Stimulated activated CD4-positive, alpha-beta T cell treated with anti-CD3 and anti-CD28 coated beads, TNF-alpha, amount 100 ng/mL, for 48 hours (primary cell): ENCODE data around the gene TTC24.
"Not testable (repeated sequence)": the region's sequence is repeated elsewhere in the genome, so short reads cannot be mapped to it uniquely, and the experiment has no call there.

Source experiments
- DNase-seq, 3 donors: peaks; one replicate each; pipeline ENCODE4 v3.0.0-alpha.2; 2020; ENCODE audit warnings: low read depth in 3 of 3

Gene TTC24

DNA sequence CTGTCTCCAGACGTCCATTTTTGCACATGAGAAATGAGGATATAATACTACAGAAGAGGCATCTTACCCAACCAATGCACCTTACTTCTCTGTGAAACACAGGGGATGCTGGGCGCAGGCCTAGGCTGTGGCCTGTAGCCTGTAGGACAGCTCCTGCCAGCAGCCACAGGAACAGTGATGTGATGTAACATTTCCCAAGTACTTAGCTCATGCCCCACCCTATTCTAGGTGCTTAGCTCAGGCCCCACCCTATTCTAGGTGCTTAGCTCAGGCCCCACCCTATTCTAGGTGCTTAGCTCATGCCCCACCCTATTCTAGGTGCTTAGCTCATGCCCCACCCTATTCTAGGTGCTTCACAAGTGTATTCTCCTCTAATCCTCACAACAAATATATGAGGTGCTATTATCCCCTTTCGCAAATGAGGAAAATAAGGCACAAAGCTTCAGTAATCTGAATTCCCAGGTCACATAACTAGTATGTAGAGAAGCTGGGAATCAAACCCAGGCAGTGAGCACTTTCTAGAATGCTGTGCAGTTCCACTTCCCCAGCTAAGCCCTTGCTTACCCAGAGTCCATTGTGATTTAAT, 7.5 kb downstream of the TTC24 start:
- no peak for DNase-seq

DNA sequence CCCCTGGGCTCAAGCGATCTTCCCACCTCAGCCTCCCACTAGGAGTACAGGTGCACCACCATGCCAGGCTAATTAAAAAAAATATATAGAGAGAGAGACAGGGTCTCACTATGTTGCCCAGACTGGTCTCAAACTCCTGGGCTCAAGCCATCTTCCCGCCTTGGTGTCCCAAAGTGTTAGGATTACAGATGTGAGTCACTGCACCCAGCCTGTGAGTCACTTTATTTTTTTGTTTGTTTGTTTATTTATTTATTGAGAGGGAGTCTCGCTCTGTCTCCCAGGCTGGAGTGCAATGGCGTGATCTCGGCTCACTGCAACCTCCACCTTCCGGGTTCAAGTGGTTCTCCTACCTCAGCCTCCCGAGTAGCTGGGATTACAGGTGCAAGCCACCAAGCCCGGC, 8.4 kb downstream of the TTC24 start:
- DNase-seq: not testable (repeated sequence)

DNA sequence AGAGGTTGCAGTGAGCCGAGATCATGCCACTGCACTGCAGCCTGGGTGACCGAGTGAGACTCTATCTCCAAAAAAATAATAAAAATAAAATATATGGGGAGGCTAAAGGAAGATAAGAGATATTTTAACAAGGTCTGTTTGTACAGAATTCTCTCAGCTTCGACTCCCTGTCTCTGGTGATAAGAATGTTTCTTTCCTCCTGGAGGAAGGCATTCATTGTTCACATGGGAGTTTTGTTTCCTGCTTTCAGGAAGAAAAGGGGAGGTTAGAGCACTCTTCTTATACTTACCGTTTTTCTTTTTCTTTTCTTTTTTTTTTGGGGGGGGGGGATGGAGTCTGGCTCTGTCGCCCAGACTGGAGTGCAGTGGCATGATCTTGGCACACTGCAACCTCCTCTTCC, 10.0 kb downstream of the TTC24 start:
- no peak for DNase-seq

DNA sequence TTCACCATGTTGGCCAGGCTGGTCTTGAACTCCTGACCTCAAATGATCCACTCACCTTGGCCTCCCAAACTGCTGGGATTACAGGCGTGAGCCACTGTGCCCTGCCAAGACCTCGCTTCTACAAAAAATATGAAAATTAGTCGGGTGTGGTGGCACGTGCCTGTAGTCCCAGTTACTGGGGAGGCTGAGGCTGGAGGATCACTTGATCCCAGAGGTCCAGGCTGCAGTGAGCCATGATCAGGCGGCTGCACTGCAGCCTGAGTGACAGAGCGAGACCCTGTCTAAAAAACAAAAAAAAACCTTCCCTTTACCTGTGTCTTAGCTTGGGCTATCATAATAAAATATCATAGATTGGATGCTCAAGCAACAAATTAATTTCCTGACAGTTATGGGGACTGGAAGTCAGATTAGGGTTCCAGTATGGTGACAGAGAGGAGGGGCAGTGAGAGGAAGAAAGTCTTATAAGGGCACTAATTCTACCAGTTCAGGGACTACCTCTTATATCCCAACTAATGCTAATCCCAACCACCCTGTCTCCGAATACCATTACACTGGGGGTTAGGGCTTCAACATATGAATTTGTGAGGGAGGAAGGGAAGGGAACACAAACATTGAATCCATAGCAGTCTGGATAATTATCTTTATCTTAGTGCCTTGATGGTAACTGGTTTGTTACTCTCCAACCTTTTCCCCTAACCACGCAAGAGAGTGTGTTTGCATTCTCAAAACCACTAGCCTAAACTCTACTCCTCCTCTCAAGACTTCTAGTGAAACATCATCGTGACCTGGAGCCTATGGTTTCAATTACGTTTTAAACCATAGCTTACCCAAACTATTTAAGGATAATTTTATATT, 11.0 kb downstream of the TTC24 start:
- no peak for DNase-seq

DNA sequence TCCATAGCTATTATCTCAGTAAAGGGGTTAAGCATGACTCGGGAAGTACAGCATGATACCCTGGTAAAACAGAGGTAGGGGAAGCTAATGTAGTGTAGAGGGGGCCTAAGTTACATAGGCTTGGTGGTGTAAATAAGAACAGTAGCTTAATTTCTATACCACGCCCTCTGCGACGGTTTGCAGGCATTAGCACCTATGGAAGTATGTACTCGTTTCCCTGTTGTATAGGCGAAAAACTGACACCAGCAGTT, 11.6 kb downstream of the TTC24 start:
- no peak for DNase-seq

DNA sequence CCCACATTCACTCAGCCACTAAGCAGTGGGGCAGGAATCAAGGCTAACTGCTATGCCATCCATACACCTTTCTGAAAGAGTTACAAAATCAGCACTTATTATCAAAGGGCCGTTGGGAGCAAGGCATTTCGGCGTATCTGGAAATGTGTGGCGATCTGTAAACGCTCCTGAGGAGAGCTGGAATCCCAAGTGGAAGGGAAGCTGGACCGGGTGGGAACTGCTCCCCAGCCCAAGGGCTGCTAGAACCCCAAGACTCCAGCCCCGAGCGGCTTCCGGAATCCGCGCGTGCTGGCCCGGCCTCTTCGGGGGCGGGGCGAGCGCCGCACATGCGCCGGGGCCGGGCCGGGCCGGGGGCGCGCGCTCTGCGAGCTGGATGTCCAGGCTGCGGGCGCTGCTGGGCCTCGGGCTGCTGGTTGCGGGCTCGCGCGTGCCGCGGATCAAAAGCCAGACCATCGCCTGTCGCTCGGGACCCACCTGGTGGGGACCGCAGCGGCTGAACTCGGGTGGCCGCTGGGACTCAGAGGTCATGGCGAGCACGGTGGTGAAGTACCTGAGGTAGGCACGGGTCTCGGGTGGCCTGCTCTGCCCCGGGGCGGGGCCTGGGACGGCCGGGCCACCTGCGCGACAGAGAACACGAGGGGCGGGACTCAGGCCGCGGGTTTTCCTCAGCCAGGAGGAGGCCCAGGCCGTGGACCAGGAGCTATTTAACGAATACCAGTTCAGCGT, 12.1 kb downstream of the TTC24 start, which contains the start of gene NAXE:
Gene NAXE, plus strand, starts transcription at position 345 of the 726 bp plus-strand sequence. Its CDS starts 29 bp downstream, at position 374.
- DNase-seq: peak; percentile 32 to 65 (median 44)

DNA sequence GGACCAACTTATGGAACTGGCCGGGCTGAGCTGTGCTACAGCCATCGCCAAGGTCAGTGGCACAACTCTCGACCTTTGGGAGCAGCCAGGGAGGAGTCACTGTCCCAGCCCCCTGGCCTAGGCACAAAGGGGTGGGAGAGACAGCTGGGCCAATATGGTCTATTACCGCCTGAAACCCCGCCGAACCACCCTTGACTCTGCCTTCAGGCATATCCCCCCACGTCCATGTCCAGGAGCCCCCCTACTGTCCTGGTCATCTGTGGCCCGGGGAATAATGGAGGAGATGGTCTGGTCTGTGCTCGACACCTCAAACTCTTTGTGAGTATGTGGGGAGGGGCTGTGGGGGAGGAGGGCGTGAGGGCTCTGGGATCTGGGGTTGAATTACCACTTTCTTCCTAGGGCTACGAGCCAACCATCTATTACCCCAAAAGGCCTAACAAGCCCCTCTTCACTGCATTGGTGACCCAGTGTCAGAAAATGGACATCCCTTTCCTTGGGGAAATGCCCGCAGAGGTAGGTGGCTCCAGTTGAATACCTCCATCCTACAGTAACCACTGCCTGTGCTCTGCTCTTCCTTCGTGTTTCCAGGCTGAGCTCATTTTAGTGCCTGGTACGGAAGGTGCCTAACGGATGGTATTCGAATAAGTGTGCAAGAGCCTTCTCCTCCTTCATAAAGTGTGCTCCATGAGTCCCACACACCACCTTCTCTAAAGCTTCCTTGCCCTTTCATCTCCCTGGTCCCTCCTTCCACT, 12.8 kb downstream of the TTC24 start:
- DNase-seq: no peak

DNA sequence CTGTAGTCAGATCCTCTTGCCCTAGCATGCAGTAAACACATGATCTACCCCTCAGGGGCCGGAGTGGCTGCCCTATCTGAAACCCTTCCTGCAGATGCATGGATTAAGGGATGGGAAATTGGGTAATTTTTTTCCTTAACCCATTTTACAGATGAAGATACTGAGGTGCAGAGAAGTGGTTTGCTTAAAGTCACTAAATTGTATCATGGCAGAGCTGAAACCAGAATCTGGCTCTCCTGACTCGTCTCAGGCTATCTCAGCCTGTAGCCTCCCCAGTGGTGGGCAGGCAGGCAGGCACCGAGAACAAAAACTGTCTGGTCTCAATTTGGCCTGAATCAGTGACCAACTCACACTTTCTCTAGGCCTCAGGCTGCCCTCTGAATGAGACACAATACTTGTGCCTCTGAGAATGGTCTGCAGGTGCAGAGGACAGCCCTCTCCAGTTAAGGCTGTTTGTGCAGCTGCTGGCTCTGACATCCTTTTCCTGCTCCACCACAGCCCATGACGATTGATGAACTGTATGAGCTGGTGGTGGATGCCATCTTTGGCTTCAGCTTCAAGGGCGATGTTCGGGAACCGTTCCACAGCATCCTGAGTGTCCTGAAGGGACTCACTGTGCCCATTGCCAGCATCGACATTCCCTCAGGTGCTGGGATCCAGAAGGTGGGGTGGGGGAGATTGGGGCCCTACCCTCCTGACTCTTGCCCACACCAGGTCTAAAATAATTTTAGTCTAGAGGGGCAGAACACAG, 13.6 kb downstream of the TTC24 start:
- no peak for DNase-seq

DNA sequence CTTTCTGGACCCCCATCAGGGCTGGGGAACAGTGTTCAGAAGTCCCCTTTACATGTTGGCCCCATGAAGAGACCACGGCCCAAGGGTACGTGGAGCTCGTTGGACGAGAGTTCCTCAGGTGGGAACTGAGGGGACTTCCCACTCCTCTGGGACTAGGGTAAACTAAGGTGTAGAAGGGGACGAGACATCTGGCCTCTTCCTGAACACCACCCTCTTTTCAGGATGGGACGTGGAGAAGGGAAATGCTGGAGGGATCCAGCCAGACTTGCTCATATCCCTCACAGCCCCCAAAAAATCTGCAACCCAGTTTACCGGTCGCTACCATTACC, 14.1 kb downstream of the TTC24 start:
- DNase-seq: no peak

DNA sequence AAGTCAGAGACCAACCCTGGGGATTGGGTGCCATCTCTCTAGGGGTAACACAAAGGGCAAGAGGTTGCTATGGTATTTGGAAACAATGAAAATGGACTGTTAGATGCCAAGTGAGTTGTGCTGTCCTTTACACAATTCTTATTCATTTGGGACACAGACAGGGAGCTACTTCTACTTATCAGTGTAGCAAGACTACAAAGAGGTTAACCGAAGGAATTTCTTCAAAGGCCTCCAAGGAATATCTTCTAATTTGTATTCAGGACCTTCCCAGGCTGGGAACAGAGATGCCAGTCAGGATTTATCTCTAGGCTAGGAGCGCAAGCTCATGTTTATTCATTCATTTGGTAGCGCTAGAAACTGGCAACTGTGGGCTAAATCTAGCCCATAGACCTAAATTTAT, 14.7 kb downstream of the TTC24 start:
- no peak for DNase-seq

DNA sequence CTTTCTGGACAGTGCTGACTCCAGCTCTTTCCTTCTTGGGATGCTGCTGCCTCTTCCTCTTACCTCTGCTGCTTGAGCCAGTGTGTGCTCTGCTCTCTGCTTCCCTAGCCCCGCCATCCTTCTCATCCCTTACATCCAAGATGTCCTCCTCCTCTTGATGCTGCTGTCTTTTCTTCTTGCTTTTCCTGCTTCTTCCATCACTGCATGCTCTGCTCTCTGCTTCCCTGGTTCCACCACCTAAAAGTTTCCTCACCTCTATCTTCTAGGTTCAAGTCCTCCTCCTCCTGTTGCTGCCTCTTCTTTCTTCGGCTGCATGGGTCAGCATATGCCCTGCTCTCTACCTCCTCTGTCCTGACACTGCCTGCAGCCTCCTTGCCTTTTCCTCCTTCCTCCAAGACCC, 15.5 kb downstream of the TTC24 start:
- no peak for DNase-seq

DNA sequence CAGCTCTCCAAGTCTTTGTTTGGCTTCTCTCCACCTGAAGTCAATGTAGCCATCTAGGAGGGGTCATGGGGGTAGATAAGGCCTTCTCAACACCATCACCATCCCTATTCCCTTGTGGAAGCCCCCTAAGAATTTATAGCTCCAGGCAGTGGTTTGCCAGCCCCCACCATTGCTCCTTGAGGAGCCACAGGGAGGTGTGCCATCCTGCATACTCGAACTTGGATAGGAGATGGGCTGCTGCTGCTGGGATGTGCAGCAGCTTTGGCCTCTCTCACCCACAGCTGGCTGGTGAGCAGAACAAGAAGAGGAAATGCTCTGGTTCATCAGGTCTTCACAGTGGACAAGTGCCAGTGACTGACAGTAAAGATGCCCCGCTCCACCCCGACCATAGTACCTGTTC, 16.9 kb downstream of the TTC24 start:
- no peak for DNase-seq

DNA sequence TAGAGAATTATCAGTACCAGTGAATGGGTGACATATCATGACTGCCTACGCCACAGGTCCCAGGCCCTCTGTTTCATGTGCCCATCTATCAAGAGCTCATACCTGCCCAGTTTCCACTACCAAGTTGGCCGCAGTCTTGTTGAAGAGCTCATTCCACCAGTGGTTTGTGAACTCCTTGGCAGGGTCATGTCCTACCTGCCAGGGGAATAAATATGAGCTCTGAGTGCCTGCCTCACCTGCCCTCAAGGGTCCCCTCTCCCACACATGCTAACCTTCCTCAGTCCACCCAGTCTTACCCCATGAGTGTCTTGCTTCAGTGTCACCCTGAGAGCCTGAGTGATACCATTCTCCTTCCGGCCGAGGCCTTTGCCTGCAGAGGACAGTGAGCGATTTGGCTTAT, 18.6 kb downstream of the TTC24 start:
- no peak for DNase-seq

DNA sequence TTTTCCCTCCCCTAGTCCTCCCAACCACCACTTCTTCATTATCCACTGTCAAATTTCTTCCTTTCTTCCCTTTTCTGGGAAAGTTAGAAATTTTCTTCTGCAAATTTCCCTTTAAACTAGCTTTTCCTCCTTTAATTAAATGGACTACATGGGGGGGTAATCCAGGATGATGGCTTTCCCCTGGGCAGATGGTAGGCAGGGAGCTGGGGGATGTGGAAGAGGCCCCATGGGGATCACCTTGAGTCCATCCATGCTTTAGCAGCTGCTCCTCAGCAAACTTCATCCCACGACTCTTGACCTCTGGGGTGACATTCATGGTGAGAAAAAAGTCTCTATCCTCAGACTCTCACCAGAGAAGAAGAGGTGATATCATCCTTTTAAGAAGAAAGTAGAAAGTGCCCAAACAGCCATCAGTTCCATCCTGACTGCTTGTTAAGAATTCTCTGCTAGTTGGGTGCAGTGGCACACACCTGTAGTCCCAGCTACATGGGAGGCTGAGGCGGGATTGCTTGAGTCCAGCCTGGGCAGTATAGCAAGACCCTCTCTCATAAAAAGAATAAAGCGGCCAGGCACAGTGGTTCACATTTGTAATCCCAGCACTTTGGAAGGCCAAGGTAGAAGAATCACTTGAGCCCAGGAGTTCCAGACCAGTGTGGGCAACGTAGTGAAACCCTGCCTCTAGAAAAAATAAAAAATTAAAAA, 19.4 kb downstream of the TTC24 start:
- no peak for DNase-seq

DNA sequence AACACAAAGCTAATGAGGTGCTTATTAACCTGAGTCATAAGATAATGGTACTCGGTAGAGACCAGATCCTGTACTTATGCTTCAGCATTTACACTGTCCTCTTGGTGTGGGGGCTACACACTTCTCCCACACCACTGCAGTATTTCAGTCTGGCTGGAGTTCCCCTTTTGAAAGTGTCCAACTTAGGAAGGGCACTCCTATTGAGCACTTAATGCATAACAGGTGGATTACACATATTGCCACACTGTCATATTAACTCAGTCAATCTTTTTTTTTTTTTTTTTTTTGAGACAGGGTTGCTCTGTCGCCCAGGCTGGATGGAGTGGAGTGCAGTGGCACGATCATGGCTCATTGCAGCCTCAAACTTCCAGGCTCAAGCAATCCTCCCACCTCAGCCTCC, 20.3 kb downstream of the TTC24 start:
- DNase-seq: no peak

DNA sequence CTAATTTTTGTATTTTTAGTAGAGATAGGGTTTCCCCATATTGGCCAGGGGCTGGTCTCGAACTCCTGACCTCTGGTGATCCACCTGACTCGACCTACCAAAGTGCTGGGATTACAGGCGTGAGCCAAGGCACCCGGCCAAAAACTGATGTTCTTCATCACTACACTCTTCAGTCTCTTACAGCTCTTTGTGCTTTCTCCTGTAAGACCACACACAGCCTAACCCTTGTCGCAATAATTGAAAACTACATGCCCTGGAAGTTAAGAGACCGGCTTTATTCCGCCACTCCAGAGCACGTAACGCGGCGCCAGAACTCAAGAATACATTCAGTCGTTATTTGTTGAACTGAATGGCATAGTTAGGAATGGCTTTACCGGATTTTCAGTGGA, 21.2 kb downstream of the TTC24 start:
- no peak for DNase-seq

DNA sequence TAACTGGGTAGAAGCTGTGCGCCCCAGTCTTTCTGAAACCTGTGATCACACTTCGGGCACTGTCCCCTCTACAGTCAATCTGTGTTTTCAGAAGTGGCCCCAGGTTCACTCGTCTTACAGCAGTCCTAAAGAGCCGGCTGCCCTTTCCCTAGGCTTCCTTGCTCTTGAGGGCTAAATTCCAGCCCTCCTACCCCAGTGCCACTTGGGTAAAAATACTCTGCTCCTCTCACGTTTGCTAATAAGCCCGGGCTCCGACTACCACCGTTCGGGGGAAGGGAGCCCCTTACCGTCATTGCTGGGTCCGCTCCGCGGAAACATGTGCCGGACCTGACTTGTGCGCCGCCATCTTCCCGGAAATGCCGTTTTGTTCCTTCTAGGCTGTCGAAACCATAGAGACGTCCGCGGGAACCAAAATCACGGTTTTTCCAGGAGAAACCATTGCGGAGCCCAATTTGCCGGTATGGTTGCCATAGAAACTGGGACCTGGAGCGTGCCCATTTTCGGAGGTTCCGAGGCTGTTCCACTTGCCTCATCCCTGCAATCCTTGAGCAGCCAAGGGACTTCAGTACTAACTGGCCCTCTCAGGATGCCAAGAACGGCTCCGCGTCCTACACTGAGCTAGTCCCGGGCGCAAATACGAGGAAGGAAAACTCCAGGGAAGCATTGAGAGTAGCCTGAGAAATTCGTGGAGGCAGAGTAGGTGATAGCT, 21.8 kb downstream of the TTC24 start, which contains the start of gene GPATCH4:
Gene GPATCH4, minus strand, starts transcription at position 358 of the 709 bp plus-strand sequence.
- DNase-seq: peak; percentile 63 to 73 (median 66)

DNA sequence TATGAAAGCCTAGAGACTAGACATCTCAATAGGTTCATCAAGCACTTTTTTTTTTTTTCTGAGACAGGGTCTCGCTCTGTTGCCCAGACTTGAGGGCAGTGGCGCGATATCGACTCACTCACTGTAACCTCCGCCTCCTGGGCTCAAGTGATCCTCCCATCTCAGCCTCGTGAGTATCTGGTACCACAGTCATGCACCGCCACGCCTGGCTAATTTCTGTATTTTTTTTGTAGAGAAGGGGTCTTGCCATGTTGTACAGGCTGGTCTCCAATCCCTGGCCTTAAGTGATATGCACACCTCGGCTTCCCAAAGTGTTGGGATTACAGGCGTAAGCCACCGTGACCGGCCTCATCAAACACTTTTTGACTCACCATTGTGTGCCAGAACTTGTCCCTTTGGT, 22.4 kb downstream of the TTC24 start:
- DNase-seq: no peak

DNA sequence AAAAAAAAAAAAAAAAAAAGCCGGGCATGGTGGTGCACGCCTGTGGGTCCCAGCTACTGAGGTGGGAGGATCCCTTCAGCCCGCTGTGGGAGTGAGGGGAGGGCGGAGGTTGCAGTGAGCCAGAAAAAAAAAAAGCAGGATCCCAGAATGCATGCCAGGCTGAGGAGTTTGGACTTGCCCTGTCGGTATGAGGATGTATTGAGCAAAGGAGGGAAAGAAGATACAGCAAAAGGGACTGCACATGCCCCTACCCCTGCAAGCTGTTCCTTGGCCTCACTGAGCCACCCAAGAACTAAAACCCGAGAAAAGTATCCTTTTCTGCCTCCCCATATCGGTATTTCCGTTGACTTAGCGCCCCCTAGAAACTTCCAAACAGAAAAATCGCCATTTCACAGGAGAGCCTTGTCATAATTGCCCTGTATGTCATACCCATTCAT, 23.1 kb downstream of the TTC24 start:
- no peak for DNase-seq

DNA sequence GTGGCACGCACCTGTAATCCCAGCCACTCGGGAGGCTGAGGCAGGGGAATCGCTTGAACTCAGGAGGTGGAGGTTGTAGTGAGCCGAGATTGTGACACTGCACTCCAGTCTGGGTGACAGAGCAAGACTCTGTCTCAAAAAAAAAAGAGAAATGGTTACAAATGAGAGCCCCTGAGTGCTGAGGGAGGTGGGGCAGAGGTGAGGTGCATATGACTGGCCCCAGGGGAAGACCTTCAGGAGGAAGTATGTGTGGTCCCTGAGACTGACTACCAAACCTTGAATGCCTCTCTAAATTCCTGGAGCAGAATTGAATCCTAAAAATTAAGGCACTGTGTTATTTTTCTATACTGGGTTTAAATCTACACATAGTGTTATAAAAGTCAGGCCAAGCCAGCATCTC, 27.8 kb downstream of the TTC24 start:
- not testable (repeated sequence) for DNase-seq
